AG04450 (cell line): ENCODE results near the gene CA5A. TPM values are rescaled to one million over a fixed set of nuclear protein-coding genes. Genes with fewer than 3 reads are reported as not detected.

Experiments used
- CTCF ChIA-PET: fragments of 300-600, 350-600 bp; formaldehyde crosslinking; extraction: SDS; loops from one replicate; lab custom pipeline; 2022; ENCODE audit warnings: antibody characterized with exemption, inconsistent platforms; lab: Charles Lee
- POLR2A ChIA-PET: fragments of 350-600 bp; formaldehyde crosslinking; extraction: SDS; loops from one replicate; lab custom pipeline; 2021; ENCODE audit warnings: antibody characterized with exemption, inconsistent platforms; lab: Yijun Ruan, JAX
- DNase-seq: peaks from one replicate; pipeline ENCODE4 v3.0.0-alpha.2; 2011; ENCODE audit warnings: low read depth, low spot score
- H3K27ac ChIP-seq: one replicate; pipeline ENCODE4 v1.5.1; 2012; ENCODE audit warnings: low read depth, low read length, control low read depth
- H3K27me3 ChIP-seq: one replicate; pipeline ENCODE4 v1.6.0; 2012; ENCODE audit warnings: low read length; ENCODE audit not compliant: control insufficient read depth, insufficient read depth
- H3K4me3 ChIP-seq: 2 replicates; pipeline ENCODE4 v1.5.1; 2011; ENCODE audit warnings: mild to moderate bottlenecking, low read depth, low read length, control low read depth
- H3K9me3 ChIP-seq: 2 replicates; pipeline ENCODE4 v1.5.1; 2012; ENCODE audit warnings: low read length; ENCODE audit not compliant: control insufficient read depth, insufficient read depth
- polyA plus RNA-seq: library from polyadenylated mRNA; depleted of rRNA; stranded (reverse); fragments of >200 nt; gene quantifications from 2 replicates; pipeline ENCODE4 v1.2.3, GENCODE V29; 2011
- TF ChIP-seq, protein P1 (sequence below): IDR thresholded peaks from 2 replicates; pipeline ENCODE4 v1.5.1; 2011; ENCODE audit warnings: low read depth, low read length, control low read depth, inconsistent platforms

The CA5A gene
- polyA plus RNA-seq, 1 experiment = not detected

- H3K9me3 ChIP-seq = no peaks in the 10 kb centered on the region
- TF ChIP-seq, protein P1, sequence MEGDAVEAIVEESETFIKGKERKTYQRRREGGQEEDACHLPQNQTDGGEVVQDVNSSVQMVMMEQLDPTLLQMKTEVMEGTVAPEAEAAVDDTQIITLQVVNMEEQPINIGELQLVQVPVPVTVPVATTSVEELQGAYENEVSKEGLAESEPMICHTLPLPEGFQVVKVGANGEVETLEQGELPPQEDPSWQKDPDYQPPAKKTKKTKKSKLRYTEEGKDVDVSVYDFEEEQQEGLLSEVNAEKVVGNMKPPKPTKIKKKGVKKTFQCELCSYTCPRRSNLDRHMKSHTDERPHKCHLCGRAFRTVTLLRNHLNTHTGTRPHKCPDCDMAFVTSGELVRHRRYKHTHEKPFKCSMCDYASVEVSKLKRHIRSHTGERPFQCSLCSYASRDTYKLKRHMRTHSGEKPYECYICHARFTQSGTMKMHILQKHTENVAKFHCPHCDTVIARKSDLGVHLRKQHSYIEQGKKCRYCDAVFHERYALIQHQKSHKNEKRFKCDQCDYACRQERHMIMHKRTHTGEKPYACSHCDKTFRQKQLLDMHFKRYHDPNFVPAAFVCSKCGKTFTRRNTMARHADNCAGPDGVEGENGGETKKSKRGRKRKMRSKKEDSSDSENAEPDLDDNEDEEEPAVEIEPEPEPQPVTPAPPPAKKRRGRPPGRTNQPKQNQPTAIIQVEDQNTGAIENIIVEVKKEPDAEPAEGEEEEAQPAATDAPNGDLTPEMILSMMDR = no peak
- no peak overlapping the region for H3K27ac ChIP-seq
- H3K4me3 ChIP-seq = no peak overlapping the region
- DNase-seq = no peak
- ChIA-PET CTCF (no interaction called here), POLR2A (no interaction called here)
- H3K27me3 ChIP-seq = peaks cover 53% of the 10 kb centered on the region
These were observed 14.0 kb downstream of the CA5A start for GRCh38 chr16:87922250-87922871.

DNA sequence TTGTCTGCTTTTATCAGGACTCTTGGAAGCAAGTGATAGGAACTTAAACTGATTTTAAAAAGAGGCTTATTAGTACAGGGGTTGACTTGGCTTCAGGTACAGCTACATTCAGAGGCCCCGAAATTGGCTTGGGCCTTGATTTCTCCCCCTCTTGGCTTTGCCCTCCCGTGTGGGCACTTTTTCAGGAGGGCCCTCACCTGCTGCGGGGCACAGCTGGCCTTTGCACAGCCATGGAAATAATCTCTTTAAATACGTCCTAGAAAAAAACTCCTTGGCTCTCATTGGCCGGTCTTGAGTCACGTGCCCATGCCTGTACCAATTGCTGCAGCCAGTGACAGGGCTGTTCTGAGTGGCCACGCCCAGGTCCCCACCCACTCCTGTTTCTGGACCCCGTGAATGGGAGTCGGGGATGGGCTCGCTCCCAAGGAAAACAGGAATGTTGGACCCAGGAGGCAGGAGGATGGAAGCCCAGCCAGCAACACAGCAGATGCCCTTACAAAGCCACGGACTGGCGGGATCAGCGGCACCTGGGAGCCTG, 15.0 kb downstream of the CA5A start:
- TF ChIP-seq, protein P1 = no peak
- no peaks in the 10 kb centered on the region for H3K9me3 ChIP-seq
- POLR2A ChIA-PET = no interaction called here
- H3K4me3 ChIP-seq = no peak overlapping the region
- CTCF ChIA-PET = no interaction called here
- peaks cover 51% of the 10 kb centered on the region for H3K27me3 ChIP-seq
- no peak overlapping the region for H3K27ac ChIP-seq
- DNase-seq = no peak

DNA sequence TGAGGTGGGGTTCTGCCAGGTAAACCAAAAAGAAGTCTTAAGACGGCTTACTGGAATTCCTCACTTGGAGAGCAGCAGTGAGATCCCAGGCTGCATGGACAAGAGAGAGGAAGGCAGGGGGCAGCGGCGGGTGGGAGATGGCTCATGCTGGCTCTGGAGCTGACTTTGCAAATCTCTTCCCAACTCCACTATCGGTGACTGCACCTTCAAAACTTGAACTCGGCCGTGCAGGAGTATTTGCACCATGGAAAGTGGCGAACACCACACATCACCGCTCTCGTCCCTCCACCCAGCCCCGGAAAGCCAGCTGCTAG, 16.7 kb downstream of the CA5A start:
- no peaks in the 10 kb centered on the region for H3K9me3 ChIP-seq
- no peak for DNase-seq
- H3K27ac ChIP-seq = no peak overlapping the region
- ChIA-PET CTCF (no interaction called here), POLR2A (no interaction called here)
- TF ChIP-seq, protein P1 = no peak
- peaks cover 36% of the 10 kb centered on the region for H3K27me3 ChIP-seq
- H3K4me3 ChIP-seq = no peak overlapping the region

DNA sequence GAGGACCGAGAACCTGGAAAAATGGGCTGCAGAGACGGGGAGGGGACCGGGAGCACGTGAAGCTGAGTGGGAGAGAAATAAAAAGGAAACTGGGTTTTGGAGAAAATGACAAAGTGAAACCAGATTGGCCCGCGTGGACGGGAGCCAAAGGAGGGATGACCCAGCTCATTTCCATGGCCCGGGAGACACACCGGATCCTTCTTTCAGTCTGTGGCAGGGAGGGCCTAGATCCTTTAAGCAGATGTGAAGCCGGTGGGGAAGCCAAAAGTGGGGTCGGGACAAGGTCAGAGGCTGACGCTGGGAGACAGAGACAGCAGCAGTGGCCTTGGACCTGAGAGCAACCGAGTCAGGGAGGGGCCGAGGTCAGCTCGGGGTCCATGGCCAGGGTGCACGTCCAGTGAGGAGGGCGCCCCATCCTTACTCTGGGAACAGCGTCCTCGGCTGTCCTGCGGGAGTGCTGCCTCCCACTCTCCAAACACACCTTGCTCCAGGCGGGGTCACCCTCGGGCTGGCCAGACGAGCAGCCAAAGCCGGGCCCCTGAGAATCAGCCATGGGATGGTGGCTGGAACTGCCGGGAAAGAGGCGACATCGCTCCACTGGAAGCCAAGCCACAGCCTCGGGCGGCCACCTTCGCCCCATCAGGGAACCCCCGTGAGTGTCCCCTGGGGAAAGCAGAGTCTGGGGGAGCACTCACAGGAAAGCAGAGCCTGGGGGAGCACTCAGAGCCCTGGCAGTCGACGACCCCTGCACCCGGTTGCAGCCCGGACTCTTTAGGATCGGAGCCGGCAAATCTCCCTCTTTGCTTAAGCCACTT, 17.3 kb downstream of the CA5A start:
- Histone ChIP-seq H3K4me3 (no peak overlapping the region), H3K27me3 (peaks cover 35% of the 10 kb centered on the region), H3K27ac (no peak overlapping the region), H3K9me3 (no peaks in the 10 kb centered on the region)
- no peak for DNase-seq
- CTCF ChIA-PET = no interaction called here
- TF ChIP-seq, protein P1 = no peak
- POLR2A ChIA-PET = no interaction called here

DNA sequence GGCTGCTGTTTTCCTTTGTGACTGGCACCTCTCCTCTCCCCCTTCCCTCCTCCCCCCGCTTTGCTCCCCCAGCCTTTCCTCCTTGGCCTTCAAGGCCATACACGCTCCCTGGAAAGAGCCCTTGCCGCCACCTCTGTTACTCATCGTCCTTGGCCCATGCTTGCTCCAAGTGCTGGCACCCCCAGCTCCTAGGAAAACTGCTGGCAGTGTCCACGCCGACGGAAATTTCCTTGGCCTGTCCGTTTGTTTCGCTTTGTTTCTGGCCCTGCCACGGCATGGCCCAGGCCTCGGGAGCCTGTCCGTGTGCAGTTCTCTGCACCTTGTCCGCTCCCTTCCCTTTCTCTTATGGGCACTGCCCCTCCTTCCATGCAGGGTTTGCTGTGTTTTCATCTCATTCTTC, 18.0 kb downstream of the CA5A start:
- TF ChIP-seq, protein P1 = no peak
- CTCF ChIA-PET = no interaction called here
- Histone ChIP-seq H3K27me3 (peaks cover 34% of the 10 kb centered on the region), H3K27ac (no peak overlapping the region), H3K9me3 (no peaks in the 10 kb centered on the region), H3K4me3 (no peak overlapping the region)
- no peak for DNase-seq
- POLR2A ChIA-PET = no interaction called here
